ENCODE measurements around the gene STRN4.

Gene STRN4

GRCh38 chr19:46692918-46693722, 53.1 kb downstream of the STRN4 start:
- in situ Hi-C loops (cut with HindIII; ENCODE audit: low sequenced_read_pairs), result no loop called here
- H3K4me3 ChIP-seq (ENCODE audit: low read depth, low read length), result no peak overlapping the region
- DNase-seq (ENCODE audit: low read depth, low spot score), result no peak
- TF ChIP-seq CTCF (IDR thresholded peaks at IDR 0.05; ENCODE audit: low read depth, low read length), result no peak

GRCh38 chr19:46691948-46692347, 54.3 kb downstream of the STRN4 start:
- in situ Hi-C loops (cut with HindIII; ENCODE audit: low sequenced_read_pairs), result no loop called here
- no peak for DNase-seq (ENCODE audit: low read depth, low spot score)

GRCh38 chr19:46691104-46691503, 55.1 kb downstream of the STRN4 start:
- no peak for TF ChIP-seq CTCF (IDR thresholded peaks at IDR 0.05; ENCODE audit: low read depth, low read length)
- no peak overlapping the region for H3K4me3 ChIP-seq (ENCODE audit: low read depth, low read length)
- in situ Hi-C loops (cut with HindIII; ENCODE audit: low sequenced_read_pairs), result no loop called here
- DNase-seq (ENCODE audit: low read depth, low spot score), result no peak

More at GRCh38 chr19:46691948-46692347, 54.3 kb downstream of the STRN4 start:
- no peak for TF ChIP-seq CTCF (IDR thresholded peaks at IDR 0.05; ENCODE audit: low read depth, low read length)
- no peak overlapping the region for H3K4me3 ChIP-seq (ENCODE audit: low read depth, low read length)

- DNase-seq (ENCODE audit: low read depth, low spot score), result no peak
- H3K4me3 ChIP-seq (ENCODE audit: low read depth, low read length), result no peak overlapping the region
- in situ Hi-C loops (cut with HindIII; ENCODE audit: low sequenced_read_pairs), result no loop called here
- no peak for TF ChIP-seq CTCF (IDR thresholded peaks at IDR 0.05; ENCODE audit: low read depth, low read length)
These were observed 56.9 kb downstream of the STRN4 start for GRCh38 chr19:46689358-46689757.

GRCh38 chr19:46687438-46688145, 58.7 kb downstream of the STRN4 start:
- in situ Hi-C loops (cut with HindIII; ENCODE audit: low sequenced_read_pairs), result no loop called here
- DNase-seq (ENCODE audit: low read depth, low spot score), result no peak
- no peak for TF ChIP-seq CTCF (IDR thresholded peaks at IDR 0.05; ENCODE audit: low read depth, low read length)
- H3K4me3 ChIP-seq (ENCODE audit: low read depth, low read length), result no peak overlapping the region

GRCh38 chr19:46685189-46685588, 61.1 kb downstream of the STRN4 start:
- no peak for DNase-seq (ENCODE audit: low read depth, low spot score)
- in situ Hi-C loops (cut with HindIII; ENCODE audit: low sequenced_read_pairs), result no loop called here
- TF ChIP-seq CTCF (IDR thresholded peaks at IDR 0.05; ENCODE audit: low read depth, low read length), result no peak
- H3K4me3 ChIP-seq (ENCODE audit: low read depth, low read length), result no peak overlapping the region

Data from astrocyte of the spinal cord (primary cell).